Upper lobe of left lung (tissue), 6 donors: ENCODE data around the gene DIDO1. TPM values are rescaled to one million over a fixed set of nuclear protein-coding genes. Genes with fewer than 3 reads are reported as not detected.
A peak's percentile ranks its signal among the peaks of the same experiment; 100 is the strongest.

Experiments
- ATAC-seq, 2 donors: fragments of 200-7000 bp; cut with Tn5 transposase; one replicate each; pipeline ENCODE4 v1.9.1; 2022; ENCODE audit warnings: mild to moderate bottlenecking in 2 of 2, moderate library complexity in 2 of 2; ENCODE audit not compliant: low FRiP score in 2 of 2
- DNase-seq, 2 donors: peaks; one replicate each; pipeline ENCODE4 v3.0.0-alpha.2; 2019 to 2020
- H3K27ac ChIP-seq, 4 donors: fragments of 200-600 bp; sonication (generic); one replicate each; pipeline ENCODE4 v1.5.1; 2016 to 2019
- H3K27me3 ChIP-seq, 4 donors: fragments of 200-600 bp; sonication (generic); one replicate each; pipeline ENCODE4 v1.5.1; 2017 to 2019
- H3K36me3 ChIP-seq, 4 donors: fragments of 200-600 bp; sonication (generic); one replicate each; pipeline ENCODE4 v1.5.1; 2016 to 2019
- H3K4me1 ChIP-seq, 4 donors: fragments of 200-600 bp; sonication (generic); one replicate each; pipeline ENCODE4 v1.5.1; 2018 to 2019
- H3K4me3 ChIP-seq, 4 donors: fragments of 200-600 bp; sonication (generic); one replicate each; pipeline ENCODE4 v1.5.1; 2017 to 2019; ENCODE audit warnings: mild to moderate bottlenecking in 2 of 4, moderate library complexity in 1 of 4
- H3K9me3 ChIP-seq, 4 donors: fragments of 200-600 bp; sonication (generic); one replicate each; pipeline ENCODE4 v1.5.1; 2018 to 2019
- CTCF ChIP-seq, 6 experiments: fragments of 450-650 bp in 4 of 6; fragments of 200-600 bp in 2 of 6; sonication (generic) in 2 of 6; IDR thresholded peaks; one replicate each; pipeline ENCODE4 v1.5.1; 2016 to 2019; ENCODE audit warnings: antibody characterized with exemption in 6 of 6
- EP300 ChIP-seq, 4 donors: sonication (generic); formaldehyde crosslinking; IDR thresholded peaks; one replicate each; pipeline ENCODE4 v1.5.1; 2017; ENCODE audit warnings: antibody characterized with exemption in 4 of 4, control low read depth in 2 of 4
- POLR2A ChIP-seq, 4 donors: fragments of 450-650 bp; IDR thresholded peaks; one replicate each; pipeline ENCODE4 v1.5.1; 2016 to 2017; ENCODE audit warnings: antibody characterized with exemption in 4 of 4, mild to moderate bottlenecking in 2 of 4
- POLR2AphosphoS5 ChIP-seq, 2 donors: sonication (generic); formaldehyde crosslinking; IDR thresholded peaks; one replicate each; pipeline ENCODE4 v1.5.1; 2017; ENCODE audit warnings: antibody characterized with exemption in 2 of 2
- WGBS, 2 donors: methylation state at CpG; one replicate each; pipeline ENCODE4 v1.1.5; 2017 to 2018; 5-methylcytosine and 5-hydroxymethylcytosine counted together
- total RNA-seq, 6 donors: library from RNA; depleted of rRNA in 4 of 6; stranded (reverse); fragments of >200 nt in 4 of 6; gene quantifications; one replicate each; pipeline versions ENCODE4 v1.1.0 to v1.2.1, GENCODE V29; 2016 to 2021
- donor health status: DM: no; HTN: no; CAD: no; lungs with moderate emphysema.
- donor health status: DM: no; HTN: yes; CAD: no; lungs with severe emphysema.

The DIDO1 gene
- total RNA-seq, 6 donors from 2014 or later, result 51.6 to 109 (median 58.9) TPM

GRCh38 chr20:62900692-62901584 is 25.4 kb downstream of the DIDO1 start:
- H3K36me3 ChIP-seq, result peaks cover 19 to 59% (median 51%) of the 10 kb centered on the region in 4 donors
- peak overlapping the region in 3 of 4 donors; percentile 23 to 54 (median 41) for H3K27ac ChIP-seq
- no peak overlapping the region for H3K4me3 ChIP-seq
- H3K9me3 ChIP-seq, result no peaks in the 10 kb centered on the region
- H3K4me1 ChIP-seq, result peaks cover 12 to 22% (median 19%) of the 10 kb centered on the region in 4 donors
- TF ChIP-seq CTCF (IDR thresholded peaks at IDR 0.05) (peak in 2 of 6 experiments; percentile 13 to 16), EP300 (IDR thresholded peaks at IDR 0.05) (no peak), POLR2AphosphoS5 (IDR thresholded peaks at IDR 0.05) (no peak), POLR2A (IDR thresholded peaks at IDR 0.05) (peak in 2 of 4 donors; percentile 12 to 19)
- DNase-seq (no peak), ATAC-seq (peak; percentile 12 to 17)
- WGBS, 2 donors, result 54 to 61% methylated on average over 16 to 20 of the region's 20 CpGs
- no peaks in the 10 kb centered on the region for H3K27me3 ChIP-seq

- TF ChIP-seq POLR2AphosphoS5 (IDR thresholded peaks at IDR 0.05) (peak in 1 of 2 donors; percentile 34), POLR2A (IDR thresholded peaks at IDR 0.05) (no peak), CTCF (IDR thresholded peaks at IDR 0.05) (peak; percentile 87 to 96 (median 94)), EP300 (IDR thresholded peaks at IDR 0.05) (no peak)
- H3K36me3 ChIP-seq, result peaks cover 12 to 59% (median 50%) of the 10 kb centered on the region in 4 donors
- ATAC-seq (peak; percentile 95 to 96), DNase-seq (peak; percentile 70 to 88)
- no peaks in the 10 kb centered on the region for H3K9me3 ChIP-seq
- peaks cover 12 to 22% (median 19%) of the 10 kb centered on the region in 4 donors for H3K4me1 ChIP-seq
- H3K27ac ChIP-seq, result peak overlapping the region in 3 of 4 donors; percentile 23 to 54 (median 41)
- H3K27me3 ChIP-seq, result no peaks in the 10 kb centered on the region
- WGBS, 2 donors, result 4 to 6% methylated on average over 6 to 11 of the region's 11 CpGs
- H3K4me3 ChIP-seq, result no peak overlapping the region
These were observed 26.1 kb downstream of the DIDO1 start for GRCh38 chr20:62900052-62900691.

GRCh38 chr20:62899633-62900051 is 26.7 kb downstream of the DIDO1 start:
- Histone ChIP-seq H3K36me3 (peaks cover 9 to 59% (median 48%) of the 10 kb centered on the region in 4 donors), H3K4me3 (no peak overlapping the region), H3K9me3 (no peaks in the 10 kb centered on the region), H3K27me3 (no peaks in the 10 kb centered on the region), H3K27ac (peak overlapping the region in 1 of 4 donors; percentile 41), H3K4me1 (peaks cover 12 to 22% (median 19%) of the 10 kb centered on the region in 4 donors)
- no peak for TF ChIP-seq EP300 (IDR thresholded peaks at IDR 0.05)
- 10 to 19% methylated on average over 5 to 6 of the region's 6 CpGs for WGBS, 2 donors
- DNase-seq (no peak), ATAC-seq (peak in 1 of 2 donors; percentile 34)

GRCh38 chr20:62898970-62899632 is 27.2 kb downstream of the DIDO1 start:
- H3K36me3 ChIP-seq, result peaks cover 10 to 59% (median 49%) of the 10 kb centered on the region in 4 donors

More at GRCh38 chr20:62898970-62899632, 27.2 kb downstream of the DIDO1 start:
- H3K9me3 ChIP-seq, result no peaks in the 10 kb centered on the region
- no peak overlapping the region for H3K27ac ChIP-seq
- WGBS, 2 donors, result 27 to 43% methylated on average over 14 to 16 of the region's 16 CpGs
- TF ChIP-seq EP300 (IDR thresholded peaks at IDR 0.05) (no peak), POLR2AphosphoS5 (IDR thresholded peaks at IDR 0.05) (no peak), CTCF (IDR thresholded peaks at IDR 0.05) (no peak), POLR2A (IDR thresholded peaks at IDR 0.05) (no peak)
- DNase-seq, result no peak
- no peaks in the 10 kb centered on the region for H3K27me3 ChIP-seq
- peaks cover 12 to 22% (median 19%) of the 10 kb centered on the region in 4 donors for H3K4me1 ChIP-seq
- no peak for ATAC-seq
- no peak overlapping the region for H3K4me3 ChIP-seq
